Measurements from ENCODE around the gene RAD51B.

The RAD51B gene

GRCh38 chr14:67835596-67835995 lies 16.0 kb downstream of the RAD51B start:
- no peak for FAIRE-seq
- DNase-seq (ENCODE audit: insufficient read length, low spot score), result no peak
- no peak for TF ChIP-seq CTCF (IDR thresholded peaks at IDR 0.05; ENCODE audit: insufficient read depth, missing control alignments)

GRCh38 chr14:67837011-67837624 lies 17.5 kb downstream of the RAD51B start:
- DNase-seq (ENCODE audit: insufficient read length, low spot score) (no peak), FAIRE-seq (no peak)
- TF ChIP-seq CTCF (IDR thresholded peaks at IDR 0.05; ENCODE audit: insufficient read depth, missing control alignments), result peak; percentile 72

- DNase-seq (ENCODE audit: insufficient read length, low spot score) (no peak), FAIRE-seq (no peak)
- no peak for TF ChIP-seq CTCF (IDR thresholded peaks at IDR 0.05; ENCODE audit: insufficient read depth, missing control alignments)
Observed at GRCh38 chr14:67846029-67846610, 26.5 kb downstream of the RAD51B start.

GRCh38 chr14:67850066-67850830 lies 30.7 kb downstream of the RAD51B start:
- FAIRE-seq, result no peak
- no peak for DNase-seq (ENCODE audit: insufficient read length, low spot score)
- no peak for TF ChIP-seq CTCF (IDR thresholded peaks at IDR 0.05; ENCODE audit: insufficient read depth, missing control alignments)

GRCh38 chr14:67851785-67852410 lies 32.3 kb downstream of the RAD51B start:
- FAIRE-seq (no peak), DNase-seq (ENCODE audit: insufficient read length, low spot score) (no peak)
- TF ChIP-seq CTCF (IDR thresholded peaks at IDR 0.05; ENCODE audit: insufficient read depth, missing control alignments), result no peak

- no peak for TF ChIP-seq CTCF (IDR thresholded peaks at IDR 0.05; ENCODE audit: insufficient read depth, missing control alignments)
- DNase-seq (ENCODE audit: insufficient read length, low spot score) (no peak), FAIRE-seq (no peak)
Observed at GRCh38 chr14:67852926-67853604, 33.5 kb downstream of the RAD51B start.
